HepG2 (cell line): ENCODE results near the gene GAREM2.

Experiments used
- CTCF ChIP-seq: sonication (generic); formaldehyde crosslinking; IDR thresholded peaks from 2 replicates; pipeline ENCODE4 v1.5.0; 2020; ENCODE audit warnings: mild to moderate bottlenecking, missing genetic modification reagents, moderate library complexity
- HDAC2 ChIP-seq: sonication (generic); formaldehyde crosslinking; IDR thresholded peaks from 2 replicates; pipeline ENCODE4 v1.4.0; 2020; ENCODE audit warnings: missing genetic modification reagents
- POLR2A ChIP-seq, 2 experiments: IDR thresholded peaks; 2 replicates each; pipeline ENCODE4 v1.6.1; 2011; ENCODE audit warnings: low read depth in 2 of 2, low read length in 2 of 2, mild to moderate bottlenecking in 1 of 2, moderate library complexity in 1 of 2; ENCODE audit not compliant: insufficient read depth in 1 of 2
- SMC3 ChIP-seq: IDR thresholded peaks from 2 replicates; pipeline ENCODE4 v1.6.1; 2011; ENCODE audit warnings: low read length, improper control_type of control experiment

GRCh38 chr2:26214759-26215158, 41.9 kb downstream of the GAREM2 start:
- TF ChIP-seq HDAC2 (CRISPR knock-in tag) (no peak), CTCF (CRISPR knock-in tag) (no peak), POLR2A (IDR thresholded peaks at IDR 0.05; ENCODE audit: insufficient read depth in 1 of 2, low read depth in 2 of 2, low read length in 2 of 2) (no peak), SMC3 (no peak)
